K562 (cell line): Measurements from ENCODE around the gene SRC. TPM values are rescaled to one million over a fixed set of nuclear protein-coding genes. Genes with fewer than 3 reads are reported as not detected.

Source experiments
- ATAC-seq: fragments of 200-7000 bp; cut with Tn5 transposase; 3 replicates; pipeline ENCODE4 v1.9.1; 2020; ENCODE audit warnings: moderate library complexity
- BruUV-seq: library from RNA; stranded (reverse); fragments of 400-500 nt; replicated peaks from 2 replicates; lab custom pipeline; 2021; lab: Mats Ljungman, UMichigan
- CTCF ChIA-PET: fragments of 300-600 bp; formaldehyde crosslinking; extraction: SDS; loops from one replicate; lab custom pipeline; 2021; ENCODE audit warnings: low intra/inter-chr PET ratio; lab: Yijun Ruan, JAX
- POLR2A ChIA-PET: fragments of 300-600, 350-650 bp; sonication (Branson Sonifier 250); formaldehyde crosslinking; extraction: SDS; loops from one replicate; lab custom pipeline; 2021; ENCODE audit warnings: antibody characterized with exemption, inconsistent platforms; lab: Yijun Ruan, JAX
- DNase-seq, 4 experiments: peaks; one replicate each; pipeline versions ENCODE4 v3.0.0 to v3.0.0-alpha.2; 2011 to 2018; ENCODE audit warnings: low spot score in 3 of 4, mixed read lengths in 3 of 4; ENCODE audit errors: extremely low read depth in 1 of 4
- FAIRE-seq: peaks from 2 replicates; lab custom pipeline; 2011; peaks lifted over from hg19 to GRCh38; lab: Jason Lieb, UNC
- H2AFZ ChIP-seq: 2 replicates; pipeline ENCODE4 v1.6.0; 2011; ENCODE audit warnings: low read depth, low read length, control low read depth, inconsistent platforms
- H3K27ac ChIP-seq: fragments of 200-600 bp; 3 replicates; pipeline ENCODE4 v1.8.0; 2011; ENCODE audit warnings: low read depth, mild to moderate bottlenecking, control low read depth, inconsistent platforms, low read length, moderate library complexity, mixed read lengths; ENCODE audit errors: extremely low read depth
- H3K27me3 ChIP-seq, 2 experiments: fragments of 300-600 bp in 1 of 2; 2 replicates in 1 of 2; 3 replicates in 1 of 2; pipeline versions ENCODE4 v1.6.0 to v1.8.0; 2011; ENCODE audit warnings: inconsistent platforms in 2 of 2, low read length in 2 of 2, mild to moderate bottlenecking in 1 of 2, mixed read lengths in 1 of 2, moderate library complexity in 1 of 2; ENCODE audit not compliant: control insufficient read depth in 2 of 2, insufficient read depth in 2 of 2
- H3K36me3 ChIP-seq: fragments of 300-600 bp; 3 replicates; pipeline ENCODE4 v1.8.0; 2011; ENCODE audit warnings: mild to moderate bottlenecking, low read length, inconsistent platforms; ENCODE audit not compliant: control insufficient read depth, insufficient read depth
- H3K4me1 ChIP-seq, 2 experiments: fragments of 200-600 bp in 1 of 2; replicated peaks in 1 of 2; 2 replicates in 1 of 2; 3 replicates in 1 of 2; pipeline versions ENCODE4 v1.5.1 to v1.8.0; 2011; ENCODE audit warnings: inconsistent platforms in 2 of 2, low read length in 2 of 2, mild to moderate bottlenecking in 1 of 2, mixed read lengths in 1 of 2, moderate library complexity in 1 of 2; ENCODE audit not compliant: control insufficient read depth in 2 of 2, insufficient read depth in 2 of 2
- H3K4me2 ChIP-seq: 2 replicates; pipeline ENCODE4 v1.6.1; 2011; ENCODE audit warnings: low read length, control low read depth, inconsistent platforms, mixed read lengths; ENCODE audit not compliant: insufficient read depth
- H3K4me3 ChIP-seq: fragments of 200-600 bp; sonication (generic), shearing (Covaris generic); 2 replicates; pipeline ENCODE4 v1.5.1; 2016; ENCODE audit warnings: control low read depth, inconsistent platforms
- H3K79me2 ChIP-seq: fragments of 200-600 bp; 3 replicates; pipeline ENCODE4 v1.8.0; 2011; ENCODE audit warnings: low read length, inconsistent platforms; ENCODE audit not compliant: control insufficient read depth, insufficient read depth
- H3K9ac ChIP-seq, 2 experiments: 2 replicates each; pipeline versions ENCODE4 v1.6.0 to v1.6.1; 2011; ENCODE audit warnings: low read depth in 2 of 2, low read length in 2 of 2, control low read depth in 1 of 2, inconsistent platforms in 1 of 2, mild to moderate bottlenecking in 1 of 2, mixed read lengths in 1 of 2; ENCODE audit not compliant: insufficient read depth in 1 of 2
- H3K9me1 ChIP-seq: one replicate; pipeline ENCODE4 v1.6.0; 2011; ENCODE audit warnings: inconsistent platforms, mild to moderate bottlenecking, low read length, moderate library complexity; ENCODE audit not compliant: control insufficient read depth, insufficient read depth
- H3K9me3 ChIP-seq: replicated peaks from 2 replicates; pipeline ENCODE4 v1.5.1; 2011; ENCODE audit warnings: low read depth, low read length, inconsistent platforms; ENCODE audit not compliant: control insufficient read depth, insufficient read depth
- H4K20me1 ChIP-seq: replicated peaks from 2 replicates; pipeline ENCODE4 v1.6.1; 2011; ENCODE audit warnings: low read length, inconsistent platforms, mixed read lengths; ENCODE audit not compliant: control insufficient read depth, insufficient read depth
- ATF3 ChIP-seq, 2 experiments: fragments of 450-650 bp in 1 of 2; sonication (generic) in 1 of 2; formaldehyde crosslinking in 1 of 2; IDR thresholded peaks in 1 of 2; conservative IDR thresholded peaks in 1 of 2; 2 replicates each; pipeline versions ENCODE4 v1.6.1 to v1.8.1; 2016 to 2023; ENCODE audit warnings: mild to moderate bottlenecking in 2 of 2, moderate library complexity in 2 of 2, inconsistent platforms in 1 of 2, missing genetic modification reagents in 1 of 2
- DNMT1 ChIP-seq: fragments of 450-650 bp; IDR thresholded peaks from 2 replicates; pipeline ENCODE4 v1.6.1; 2016; ENCODE audit warnings: antibody characterized with exemption, mild to moderate bottlenecking
- EGR1 ChIP-seq: fragments of 450-650 bp; conservative IDR thresholded peaks from 2 replicates; pipeline ENCODE4 v1.6.1; 2017; ENCODE audit warnings: mild to moderate bottlenecking
- ELF2 ChIP-seq: fragments of 250-450 bp; sonication (Bioruptor Pico); IDR thresholded peaks from 2 replicates; pipeline ENCODE4 v1.5.0; 2021; ENCODE audit warnings: mild to moderate bottlenecking
- ERF ChIP-seq: fragments of 450-650 bp; formaldehyde crosslinking; IDR thresholded peaks from 2 replicates; pipeline ENCODE4 v1.4.0; 2020; ENCODE audit warnings: mild to moderate bottlenecking, mixed read lengths
- NFIX ChIP-seq: fragments of 250-450 bp; sonication (Bioruptor Pico); IDR thresholded peaks from 2 replicates; pipeline ENCODE4 v1.4.0; 2020; ENCODE audit warnings: low read depth, mild to moderate bottlenecking, moderate library complexity
- PYGO2 ChIP-seq: fragments of 450-650 bp; IDR thresholded peaks from 2 replicates; pipeline ENCODE4 v1.6.1; 2016; ENCODE audit warnings: mild to moderate bottlenecking, missing genetic modification characterization, moderate library complexity, missing compliant biosample characterization
- RREB1 ChIP-seq: fragments of 250-450 bp; sonication (Bioruptor Pico); IDR thresholded peaks from 2 replicates; pipeline ENCODE4 v1.4.0; 2020
- SMARCA5 ChIP-seq: fragments of 450-650 bp; IDR thresholded peaks from 2 replicates; pipeline ENCODE4 v1.6.1; 2016
- TAF9B ChIP-seq: fragments of 450-650 bp; IDR thresholded peaks from 2 replicates; pipeline ENCODE4 v1.6.1; 2018; ENCODE audit warnings: mild to moderate bottlenecking; ENCODE audit not compliant: partially characterized antibody
- ZFP1 ChIP-seq: fragments of 450-650 bp; formaldehyde crosslinking; IDR thresholded peaks from 2 replicates; pipeline ENCODE4 v1.4.0; 2020; ENCODE audit warnings: mild to moderate bottlenecking, mixed read lengths
- ZNF395 ChIP-seq: fragments of 200-800 bp; sonication (Bioruptor generic); IDR thresholded peaks from 2 replicates; pipeline ENCODE4 v1.6.1; 2017; ENCODE audit warnings: missing genetic modification characterization, missing compliant biosample characterization
- ZNF512 ChIP-seq: IDR thresholded peaks from 2 replicates; pipeline ENCODE4 v1.6.1; 2016; ENCODE audit warnings: missing genetic modification characterization, missing compliant biosample characterization
- WGBS: fragments of 100-300 bp; shearing (Covaris generic); methylation state at CpG from one replicate; pipeline ENCODE4 v1.1.6; 2016; ENCODE audit warnings: low coverage, mixed read lengths; ENCODE audit not compliant: insufficient coverage; ENCODE audit errors: missing lambda C conversion rate; 5-methylcytosine and 5-hydroxymethylcytosine counted together
- in situ Hi-C: fragments of 300-500 bp; cut with MboI; formaldehyde crosslinking; loops from 4 replicates; pipeline ENCODE4 v1.15.0; 2018; ENCODE audit warnings: inconsistent platforms, mixed read lengths
- intact Hi-C: fragments of 100-400 bp; cut with micrococcal nuclease; formaldehyde crosslinking; loops from 2 replicates; pipeline ENCODE4 v1.14.2; 2022
- polyA plus RNA-seq, 8 experiments: library from polyadenylated mRNA; depleted of rRNA in 4 of 8; stranded (reverse) in 5 of 8; unstranded in 3 of 8; fragments of >200 nt; fragmentation: Nextera tagmentation in 2 of 8; fragmentation: Illumina TruSeq in 1 of 8; extraction: Ambion mirVana in 2 of 8; extraction: Trizol in 1 of 8; gene quantifications; 2 replicates each; pipeline versions ENCODE4 v1.2.1 to v1.2.3, GENCODE V29; 2011 to 2014; ENCODE audit warnings: inconsistent platforms in 1 of 8, missing spikeins in 1 of 8
- total RNA-seq, 7 experiments: library from RNA; depleted of rRNA in 6 of 7; stranded (reverse); fragments of >200 nt in 6 of 7; fragmentation: Illumina TruSeq in 2 of 7; extraction: Trizol in 2 of 7; gene quantifications; 2 replicates each; pipeline versions ENCODE4 v1.2.1 to v1.2.3, GENCODE V29; 2011 to 2021; ENCODE audit warnings: low replicate concordance in 1 of 7

The SRC gene
- total and polyA plus RNA-seq, 9 of the 15 experiments (the other 6 are each of a cell fraction or from before 2014, with no cell fraction given), result 0.06 to 8.5 (median 3.1) TPM

GRCh38 chr20:37296371-37296770 is 49.6 kb upstream of the SRC start:
- no peak overlapping the region for H3K4me3 ChIP-seq
- no peak overlapping the region for H2AFZ ChIP-seq
- ATAC-seq (no peak), DNase-seq (no peak), FAIRE-seq (no peak)
- in situ Hi-C loops (no loop called here), intact Hi-C loops (no loop called here)
- no peaks in the 10 kb centered on the region for H4K20me1 ChIP-seq
- no peaks in the 10 kb centered on the region for H3K9me1 ChIP-seq
- no peak overlapping the region for H3K27ac ChIP-seq
- POLR2A ChIA-PET, result interaction anchor here (0.6 kb wide), 1 partner anchor 814 kb away, joined by 3 read pairs; no protein-coding TSS in a partner anchor
- peaks cover 80% of the 10 kb centered on the region for H3K79me2 ChIP-seq
- H3K9ac ChIP-seq, result no peak overlapping the region
- H3K4me1 ChIP-seq, result peaks cover 8 to 24% of the 10 kb centered on the region in 2 experiments; a peak in 3 of 5 replicates
- BruUV-seq, result no TSS peak
- H3K4me2 ChIP-seq, result no peak overlapping the region
- 38% methylated on average over 2 of the region's 2 CpGs for WGBS
- no peaks in the 10 kb centered on the region for H3K27me3 ChIP-seq
- H3K36me3 ChIP-seq, result peaks cover 59% of the 10 kb centered on the region
- CTCF ChIA-PET, result no interaction called here
- peaks cover 3% of the 10 kb centered on the region; the same call in 1 of the 2 replicates for H3K9me3 ChIP-seq
- TF ChIP-seq ZNF395 (CRISPR knock-in tag) (no peak), EGR1 (no peak), ELF2 (CRISPR knock-in tag) (no peak), ZFP1 (CRISPR knock-in tag) (no peak), RREB1 (CRISPR knock-in tag) (no peak), ATF3 (IDR thresholded peaks at IDR 0.05) (no peak), ATF3 (CRISPR knock-in tag; conservative IDR thresholded peaks at IDR 0.05) (no peak), ERF (CRISPR knock-in tag) (no peak), SMARCA5 (no peak), PYGO2 (tag) (no peak), NFIX (CRISPR knock-in tag) (no peak), TAF9B (no peak), DNMT1 (no peak), ZNF512 (tag) (no peak)
